Fibroblast of mammary gland (primary cell): Measurements from ENCODE around the gene PPP1R37.
A peak's percentile ranks its signal among the peaks of the same experiment; 100 is the strongest.

Source experiments
- DNase-seq: peaks from one replicate; pipeline ENCODE4 v3.0.0-alpha.2; 2010; ENCODE audit warnings: low read depth
- H3K4me3 ChIP-seq: 2 replicates; pipeline ENCODE4 v1.5.1; 2011; ENCODE audit warnings: low read depth, mild to moderate bottlenecking, low read length, moderate library complexity; ENCODE audit not compliant: control insufficient read depth
- TF ChIP-seq, protein P1 (sequence below): conservative IDR thresholded peaks from 2 replicates; pipeline ENCODE4 v1.5.1; 2011; ENCODE audit warnings: low read depth, low read length, inconsistent platforms; ENCODE audit not compliant: control insufficient read depth, insufficient read depth

PPP1R37 gene

DNA sequence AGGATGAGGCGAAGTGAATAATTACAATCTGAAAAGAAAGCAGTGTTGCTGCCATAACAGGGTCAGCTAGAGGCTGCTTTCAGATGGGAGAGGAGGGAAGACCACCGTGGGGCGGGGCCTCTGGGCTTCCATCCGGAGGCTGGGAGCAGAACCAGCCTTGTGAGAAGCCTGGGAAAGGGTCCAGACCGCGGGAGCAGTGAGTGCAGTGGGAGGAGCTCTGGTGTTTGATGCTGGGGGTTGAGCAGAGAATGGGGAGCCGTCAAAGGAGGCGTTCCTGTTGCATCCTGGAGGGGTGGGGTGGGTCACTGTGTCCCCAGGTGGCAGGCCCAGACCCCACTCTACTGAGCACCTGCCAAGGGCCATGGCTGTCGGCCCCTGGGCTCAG is 49.7 kb downstream of the PPP1R37 start:
- TF ChIP-seq, protein P1, sequence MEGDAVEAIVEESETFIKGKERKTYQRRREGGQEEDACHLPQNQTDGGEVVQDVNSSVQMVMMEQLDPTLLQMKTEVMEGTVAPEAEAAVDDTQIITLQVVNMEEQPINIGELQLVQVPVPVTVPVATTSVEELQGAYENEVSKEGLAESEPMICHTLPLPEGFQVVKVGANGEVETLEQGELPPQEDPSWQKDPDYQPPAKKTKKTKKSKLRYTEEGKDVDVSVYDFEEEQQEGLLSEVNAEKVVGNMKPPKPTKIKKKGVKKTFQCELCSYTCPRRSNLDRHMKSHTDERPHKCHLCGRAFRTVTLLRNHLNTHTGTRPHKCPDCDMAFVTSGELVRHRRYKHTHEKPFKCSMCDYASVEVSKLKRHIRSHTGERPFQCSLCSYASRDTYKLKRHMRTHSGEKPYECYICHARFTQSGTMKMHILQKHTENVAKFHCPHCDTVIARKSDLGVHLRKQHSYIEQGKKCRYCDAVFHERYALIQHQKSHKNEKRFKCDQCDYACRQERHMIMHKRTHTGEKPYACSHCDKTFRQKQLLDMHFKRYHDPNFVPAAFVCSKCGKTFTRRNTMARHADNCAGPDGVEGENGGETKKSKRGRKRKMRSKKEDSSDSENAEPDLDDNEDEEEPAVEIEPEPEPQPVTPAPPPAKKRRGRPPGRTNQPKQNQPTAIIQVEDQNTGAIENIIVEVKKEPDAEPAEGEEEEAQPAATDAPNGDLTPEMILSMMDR: no peak
- no peak overlapping the region for H3K4me3 ChIP-seq

GRCh38 chr19:45144431-45145269 is 51.7 kb downstream of the PPP1R37 start:
- H3K4me3 ChIP-seq: no peak overlapping the region
- DNase-seq: no peak
- TF ChIP-seq, protein P1: no peak

More for the DNA sequence above, 49.7 kb downstream of the PPP1R37 start:
- peak; percentile 18 for DNase-seq

DNA sequence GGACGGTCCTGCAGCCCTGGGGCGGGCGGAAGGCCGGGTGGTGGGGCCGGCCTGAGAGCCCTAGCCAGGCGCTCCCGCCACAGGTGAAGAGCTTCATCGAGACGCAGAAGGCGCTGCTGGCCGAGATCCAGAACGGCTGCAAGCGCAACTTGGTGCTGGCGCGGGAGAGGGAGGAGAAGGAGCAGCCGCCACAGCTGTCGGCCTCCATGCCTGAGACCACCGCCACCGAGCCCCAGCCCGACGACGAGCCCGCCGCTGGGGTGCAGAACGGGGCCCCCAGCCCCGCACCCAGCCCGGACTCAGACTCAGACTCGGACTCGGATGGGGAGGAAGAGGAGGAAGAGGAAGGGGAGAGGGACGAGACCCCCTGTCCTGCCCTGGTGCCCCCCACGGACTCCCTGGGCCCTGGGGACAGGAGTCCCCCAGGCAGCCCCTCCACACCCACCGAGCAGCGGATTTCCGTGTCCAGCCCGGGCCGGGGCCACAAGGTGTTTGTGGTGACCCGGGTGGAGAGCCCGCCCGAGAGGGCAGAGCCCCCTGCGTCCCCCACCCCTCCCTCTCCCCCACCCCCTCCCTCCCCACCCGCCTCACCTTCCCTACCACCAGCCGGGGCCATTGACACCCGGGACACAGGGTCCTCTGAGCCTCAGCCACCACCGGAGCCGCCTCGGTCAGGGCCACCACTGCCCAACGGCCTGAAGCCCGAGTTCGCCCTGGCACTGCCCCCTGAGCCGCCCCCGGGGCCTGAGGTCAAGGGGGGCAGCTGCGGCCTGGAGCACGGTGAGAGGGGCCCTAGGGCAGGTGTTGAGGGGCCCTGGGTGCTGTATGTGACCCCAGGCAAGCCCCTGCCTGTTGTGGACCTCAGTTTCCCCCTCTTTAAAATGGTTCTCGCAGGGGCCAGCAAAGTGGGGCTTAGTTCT is 52.6 kb downstream of the PPP1R37 start:
- H3K4me3 ChIP-seq: no peak overlapping the region
- TF ChIP-seq, protein P1: no peak
- no peak for DNase-seq

GRCh38 chr19:45146251-45146650 is 53.3 kb downstream of the PPP1R37 start:
- TF ChIP-seq, protein P1: no peak
- no peak overlapping the region for H3K4me3 ChIP-seq
- no peak for DNase-seq

DNA sequence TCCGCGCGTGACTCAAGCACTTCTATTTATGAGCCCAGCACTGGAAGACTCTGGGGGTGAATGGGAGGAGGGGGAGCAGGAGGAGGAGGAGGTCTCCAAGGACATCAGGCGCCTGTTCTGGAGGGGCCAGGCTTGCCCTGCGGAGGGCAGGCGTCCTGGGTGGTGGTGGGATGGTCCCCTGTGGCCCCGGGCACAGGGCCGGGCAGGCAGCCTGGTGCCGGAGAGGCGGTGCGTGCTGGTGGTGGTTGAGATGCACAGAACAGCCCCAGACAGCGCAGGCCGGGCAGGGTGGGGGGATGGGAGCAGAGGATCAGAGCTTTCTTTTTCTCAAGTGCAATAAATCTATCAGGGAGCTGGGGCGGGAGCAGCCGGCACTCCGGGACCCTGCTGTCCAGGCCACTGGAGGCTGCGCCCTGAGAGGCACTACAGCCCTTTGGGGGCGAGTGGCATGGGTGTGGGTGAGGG is 53.8 kb downstream of the PPP1R37 start:
- DNase-seq: no peak
- TF ChIP-seq, protein P1: no peak
- no peak overlapping the region for H3K4me3 ChIP-seq

- TF ChIP-seq, protein P1: no peak
- no peak overlapping the region for H3K4me3 ChIP-seq
- DNase-seq: no peak
Observed at GRCh38 chr19:45147835-45148676, 55.1 kb downstream of the PPP1R37 start.
